ENCODE results near the gene KCNH1.
"Not testable (repeated sequence)": the region's sequence is repeated elsewhere in the genome, so short reads cannot be mapped to it uniquely, and the experiment has no call there.

KCNH1 gene

DNA sequence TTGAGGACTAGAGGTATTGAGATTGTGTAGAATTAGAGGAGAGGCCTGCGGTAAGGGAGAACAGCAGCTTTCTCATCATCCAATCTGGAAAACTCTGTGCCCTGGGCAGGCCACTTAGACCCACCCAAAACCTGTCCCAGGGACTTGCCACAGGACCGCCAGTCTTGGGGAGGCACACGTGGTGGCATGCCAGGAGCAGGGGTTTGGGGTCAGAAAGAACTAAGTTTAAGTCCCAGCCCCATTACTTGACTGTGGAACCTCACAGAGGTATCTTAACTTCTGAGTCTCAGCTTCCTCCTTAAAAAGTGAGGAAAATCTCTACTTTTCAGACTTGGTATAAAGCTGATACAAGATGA lies 448.7 kb downstream of the KCNH1 start:
- TF ChIP-seq POLR2A (IDR thresholded peaks at IDR 0.05; ENCODE audit: low read depth, low read length) = no peak
- FAIRE-seq (no peak), DNase-seq (ENCODE audit: insufficient read length, low spot score) (no peak)

DNA sequence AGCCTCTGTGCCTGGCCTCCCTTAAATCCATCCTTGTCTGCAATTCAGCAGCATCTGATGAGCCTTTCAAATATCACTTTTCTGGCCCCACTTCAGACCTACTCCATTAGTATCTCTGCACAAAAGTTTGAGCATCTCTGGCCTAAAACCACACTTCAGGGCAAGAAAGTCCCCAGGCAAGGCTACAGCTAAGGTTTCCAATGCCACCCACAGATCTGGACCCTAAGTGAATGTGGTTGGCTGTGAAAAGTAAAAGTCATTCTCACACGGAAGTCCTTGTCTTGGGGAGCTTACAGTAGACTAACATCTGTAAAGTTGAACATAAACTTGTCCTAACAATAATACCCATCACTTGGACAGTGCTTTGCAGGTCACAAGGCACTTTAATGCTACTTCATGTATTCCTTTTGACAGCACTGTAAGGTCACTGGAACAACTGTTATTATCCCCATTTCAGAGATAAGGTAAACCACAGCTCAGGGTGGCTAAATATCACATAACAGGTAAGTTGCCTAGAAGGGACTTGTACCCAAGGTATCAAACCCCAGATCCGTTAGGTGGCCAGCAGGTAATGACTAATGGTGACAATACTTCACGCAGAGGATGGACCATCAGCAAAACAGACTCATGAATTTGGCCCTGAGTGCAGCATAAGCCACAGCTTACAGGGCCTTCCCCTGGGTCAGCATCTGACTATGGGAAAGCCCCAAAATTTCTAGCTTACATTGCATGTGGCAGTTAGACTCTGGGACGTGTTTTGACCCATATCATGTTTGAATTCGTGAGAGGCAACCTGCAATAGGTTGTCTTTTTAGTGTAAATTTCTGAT lies 449.3 kb downstream of the KCNH1 start:
- TF ChIP-seq POLR2A (IDR thresholded peaks at IDR 0.05; ENCODE audit: low read depth, low read length) = no peak
- no peak for FAIRE-seq
- no peak for DNase-seq (ENCODE audit: insufficient read length, low spot score)

DNA sequence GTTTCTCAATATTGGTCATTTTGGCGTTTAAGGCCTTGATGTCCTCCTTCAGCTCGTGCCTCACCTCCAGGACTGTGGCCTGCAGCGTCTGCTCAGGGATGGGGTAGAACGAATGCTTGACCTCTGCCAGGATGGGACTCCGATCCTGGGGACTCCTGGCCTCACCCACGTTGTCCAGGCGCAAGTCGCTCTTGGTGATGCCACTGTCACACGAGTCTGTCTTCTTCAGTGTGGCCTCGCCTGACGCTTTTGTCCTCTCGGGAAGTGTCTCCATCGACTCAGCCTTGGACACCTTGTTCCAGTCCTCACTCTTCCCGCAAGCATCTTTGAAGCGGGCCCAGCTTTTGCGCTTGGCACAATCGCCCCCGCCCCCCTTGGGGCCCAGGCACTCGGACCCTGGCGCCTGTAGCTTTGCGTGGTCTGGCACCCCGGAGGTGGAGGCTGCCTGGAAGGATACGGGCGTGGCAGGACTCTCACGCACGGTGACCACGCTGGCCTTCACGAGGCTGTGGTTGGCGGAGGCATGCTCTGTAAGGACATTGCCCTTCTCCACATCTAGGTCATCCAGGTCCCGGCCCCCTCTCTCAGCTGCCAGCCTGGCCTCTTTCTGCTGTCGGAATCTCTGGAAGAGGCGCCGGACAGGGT lies 450.4 kb downstream of the KCNH1 start:
- FAIRE-seq (no peak), DNase-seq (ENCODE audit: insufficient read length, low spot score) (no peak)
- TF ChIP-seq POLR2A (IDR thresholded peaks at IDR 0.05; ENCODE audit: low read depth, low read length) = no peak

DNA sequence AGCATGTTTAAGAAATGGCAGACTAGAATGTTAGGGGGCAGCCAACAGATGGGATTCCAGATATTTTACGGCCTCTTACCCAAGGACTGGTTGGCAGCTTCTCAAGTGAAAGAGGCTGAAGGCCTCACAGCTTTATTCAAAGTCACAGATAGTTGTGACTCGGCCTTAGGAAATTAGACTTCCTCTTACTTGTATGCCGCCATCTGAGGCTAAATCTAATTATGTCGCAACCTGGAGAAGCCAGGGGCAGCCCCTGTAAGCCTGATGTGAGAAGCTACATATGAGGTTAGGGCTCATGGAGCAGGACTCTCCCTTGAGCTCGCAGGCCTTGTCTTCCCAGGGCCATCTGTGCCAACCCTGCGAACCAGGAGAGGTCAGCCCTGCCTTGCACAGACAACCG lies 452.8 kb downstream of the KCNH1 start:
- FAIRE-seq (no peak), DNase-seq (ENCODE audit: insufficient read length, low spot score) (no peak)
- TF ChIP-seq POLR2A (IDR thresholded peaks at IDR 0.05; ENCODE audit: low read depth, low read length) = no peak

DNA sequence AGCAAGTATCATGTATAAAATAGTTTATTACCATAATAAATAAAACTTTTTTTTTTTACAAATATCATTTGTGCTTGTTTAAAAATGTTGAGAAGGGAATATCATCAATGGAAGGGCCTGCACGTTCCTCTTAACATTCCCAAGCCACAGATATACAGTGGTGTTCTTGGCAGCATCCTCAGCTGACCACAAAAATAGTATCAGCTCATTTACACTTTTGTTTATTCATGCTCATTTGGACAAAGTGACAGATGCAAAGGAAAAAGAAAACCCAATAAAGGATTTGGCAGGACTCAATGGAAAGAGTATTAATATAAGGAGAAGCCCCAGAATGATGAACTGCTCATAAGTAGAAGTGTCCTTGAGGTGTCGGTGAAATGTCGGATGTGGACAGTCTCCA lies 455.6 kb downstream of the KCNH1 start:
- TF ChIP-seq POLR2A (IDR thresholded peaks at IDR 0.05; ENCODE audit: low read depth, low read length) = no peak
- DNase-seq (ENCODE audit: insufficient read length, low spot score) (no peak), FAIRE-seq (no peak)

DNA sequence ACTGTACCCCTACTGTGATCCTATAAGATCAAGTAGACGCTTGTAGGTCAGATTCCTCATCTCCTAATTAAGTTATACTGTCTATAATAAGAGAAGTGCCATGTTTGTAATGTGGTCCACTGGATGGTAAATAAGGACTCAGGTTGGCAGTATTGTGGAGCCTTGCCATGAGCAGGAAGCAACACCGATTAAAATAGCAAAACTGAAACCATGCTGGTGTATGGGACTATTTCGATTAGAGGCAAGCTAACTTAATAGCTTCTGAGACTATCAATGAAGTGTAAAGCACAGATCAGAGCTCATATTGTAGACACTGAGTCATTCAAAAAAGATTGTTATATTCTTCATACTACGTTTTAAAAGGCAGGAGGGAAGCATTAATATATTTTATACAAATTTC lies 456.4 kb downstream of the KCNH1 start:
- no peak for FAIRE-seq
- no peak for DNase-seq (ENCODE audit: insufficient read length, low spot score)
- TF ChIP-seq POLR2A (IDR thresholded peaks at IDR 0.05; ENCODE audit: low read depth, low read length) = no peak

DNA sequence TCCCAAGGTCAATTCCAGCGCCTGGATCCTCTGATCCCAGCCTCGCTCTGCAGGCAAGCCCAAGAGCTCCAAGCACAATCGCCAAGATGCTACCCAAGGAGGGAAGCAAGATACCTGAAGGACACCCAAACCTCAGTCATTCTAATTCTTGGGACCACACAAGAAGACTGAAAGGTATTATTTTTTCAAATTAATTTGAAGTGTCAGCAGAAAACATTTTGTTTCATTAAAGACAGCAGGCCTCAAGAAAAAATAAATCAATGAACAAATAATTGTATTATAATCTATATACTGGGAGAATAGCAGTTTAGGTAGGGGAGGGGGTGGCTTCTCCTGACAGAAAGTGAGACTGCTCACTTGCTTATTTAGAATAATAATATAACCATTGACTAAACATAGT lies 457.4 kb downstream of the KCNH1 start:
- DNase-seq (ENCODE audit: insufficient read length, low spot score) (no peak), FAIRE-seq (no peak)
- no peak for TF ChIP-seq POLR2A (IDR thresholded peaks at IDR 0.05; ENCODE audit: low read depth, low read length)

DNA sequence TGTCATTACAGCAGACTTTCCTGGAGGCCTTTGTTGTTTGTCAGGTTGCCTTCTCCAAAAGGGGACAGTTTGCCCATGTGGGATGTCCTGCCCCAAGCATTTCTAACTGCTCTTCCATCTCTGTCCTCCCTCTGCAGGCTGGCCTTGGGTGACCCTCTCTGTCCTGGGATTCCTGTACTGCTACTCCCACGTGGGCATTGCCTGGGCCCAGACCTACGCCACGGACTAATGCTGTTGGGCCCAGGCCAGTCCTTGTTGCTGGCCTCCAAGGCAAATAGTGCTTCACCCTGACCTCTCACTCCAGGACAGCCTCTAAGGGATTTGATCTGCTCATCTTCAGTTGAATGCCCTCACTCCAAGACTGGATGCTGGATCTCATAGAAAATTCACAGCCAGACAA lies 459.8 kb downstream of the KCNH1 start:
- FAIRE-seq (no peak), DNase-seq (ENCODE audit: insufficient read length, low spot score) (no peak)
- no peak for TF ChIP-seq POLR2A (IDR thresholded peaks at IDR 0.05; ENCODE audit: low read depth, low read length)

DNA sequence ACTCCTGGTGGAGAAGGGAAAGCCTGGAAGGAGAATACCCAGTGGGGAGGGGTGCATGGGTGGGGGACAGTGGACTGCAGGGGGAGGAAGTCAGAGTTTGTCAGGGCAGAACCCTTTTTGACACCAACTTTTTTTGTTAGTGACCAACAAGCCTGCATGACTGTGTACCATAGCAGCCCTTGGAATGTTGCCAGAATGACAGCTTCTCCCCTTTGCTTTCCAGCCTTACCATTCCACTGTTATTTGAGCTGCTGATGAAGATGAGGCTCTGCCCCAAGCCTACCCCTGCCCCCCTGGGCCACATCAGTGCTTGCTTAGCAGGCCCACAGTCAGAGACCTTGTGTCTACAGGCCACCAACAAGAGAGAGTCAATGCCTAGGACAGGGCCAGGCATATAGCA lies 464.0 kb downstream of the KCNH1 start:
- TF ChIP-seq POLR2A (IDR thresholded peaks at IDR 0.05; ENCODE audit: low read depth, low read length) = no peak
- FAIRE-seq = no peak
- no peak for DNase-seq (ENCODE audit: insufficient read length, low spot score)

DNA sequence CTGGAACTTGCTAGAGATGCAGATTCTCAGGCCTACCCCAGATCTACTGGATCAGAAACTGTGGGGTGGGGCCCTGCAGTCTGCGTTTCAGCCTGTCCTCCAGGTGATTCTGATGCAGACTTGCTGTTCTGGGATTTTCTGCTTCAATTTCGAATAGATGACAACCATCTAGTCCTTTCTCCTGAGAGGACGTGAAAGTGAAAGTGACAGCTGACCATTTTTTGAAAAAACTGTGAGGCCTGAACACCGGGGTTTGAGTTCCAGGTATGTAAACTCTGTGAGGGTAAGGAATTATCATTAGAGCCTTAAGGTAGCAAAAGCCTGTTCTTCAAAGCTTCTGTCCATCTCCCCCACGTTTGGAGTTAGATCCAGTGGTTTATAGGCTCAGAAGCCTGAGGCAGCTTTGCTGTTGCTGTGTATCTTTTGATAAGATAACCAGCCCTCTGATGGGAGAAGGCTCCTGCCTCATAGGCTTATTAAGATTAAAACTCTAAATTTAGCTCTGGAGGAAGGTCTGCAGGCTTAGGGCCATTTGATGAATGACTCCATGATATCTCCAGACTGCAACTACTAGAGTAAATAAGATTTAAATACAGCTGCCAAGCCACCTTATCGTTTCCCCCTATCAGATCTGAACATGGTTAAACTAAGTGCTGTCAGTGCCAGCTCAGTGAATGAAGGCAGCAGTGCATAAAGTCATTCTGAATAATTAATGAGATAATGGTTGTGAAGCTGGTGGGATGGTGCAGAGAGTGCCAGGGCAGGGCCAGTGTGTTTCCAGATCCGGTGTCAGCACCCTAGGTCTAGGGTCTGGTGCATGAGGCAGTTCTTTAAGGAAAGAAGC lies 470.0 kb downstream of the KCNH1 start:
- no peak for FAIRE-seq
- DNase-seq (ENCODE audit: insufficient read length, low spot score) = no peak
- no peak for TF ChIP-seq POLR2A (IDR thresholded peaks at IDR 0.05; ENCODE audit: low read depth, low read length)

DNA sequence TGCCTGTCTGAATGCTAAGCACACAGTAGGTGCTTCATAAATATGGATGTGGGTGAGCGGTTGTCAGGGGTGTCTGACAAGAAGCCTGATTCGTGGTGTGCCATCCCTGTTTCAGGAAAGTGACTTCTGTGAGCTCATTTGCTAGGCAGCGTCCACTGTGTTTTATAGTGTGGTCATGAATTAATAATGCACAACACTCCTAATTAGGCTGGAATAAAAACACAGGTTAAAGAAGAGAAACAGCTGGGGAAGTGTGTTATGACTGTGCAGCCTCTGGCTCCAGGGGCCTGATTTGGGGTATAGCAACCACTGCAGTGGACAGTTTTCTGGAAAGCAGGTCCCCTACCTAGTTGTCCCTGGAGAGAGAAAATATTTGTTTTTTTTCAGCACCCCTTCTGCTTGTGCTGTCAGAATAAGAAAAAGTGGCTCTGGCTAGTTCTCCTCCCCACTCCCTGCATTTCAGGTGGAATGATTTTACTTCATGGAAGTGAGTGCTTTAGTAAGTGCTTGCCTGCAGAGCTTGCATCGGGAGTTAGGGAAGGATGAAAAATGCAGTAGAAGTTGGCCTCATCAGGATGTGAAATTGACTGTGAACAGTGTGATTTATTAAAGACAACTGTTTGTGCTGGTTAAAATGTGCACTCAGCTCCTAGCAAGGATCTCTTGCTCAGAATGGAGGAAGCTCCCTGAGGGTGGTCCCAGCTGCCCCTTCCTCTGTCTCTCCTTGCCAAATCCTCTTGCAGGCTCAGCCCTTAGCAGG lies 471.5 kb downstream of the KCNH1 start:
- no peak for FAIRE-seq
- no peak for TF ChIP-seq POLR2A (IDR thresholded peaks at IDR 0.05; ENCODE audit: low read depth, low read length)

DNA sequence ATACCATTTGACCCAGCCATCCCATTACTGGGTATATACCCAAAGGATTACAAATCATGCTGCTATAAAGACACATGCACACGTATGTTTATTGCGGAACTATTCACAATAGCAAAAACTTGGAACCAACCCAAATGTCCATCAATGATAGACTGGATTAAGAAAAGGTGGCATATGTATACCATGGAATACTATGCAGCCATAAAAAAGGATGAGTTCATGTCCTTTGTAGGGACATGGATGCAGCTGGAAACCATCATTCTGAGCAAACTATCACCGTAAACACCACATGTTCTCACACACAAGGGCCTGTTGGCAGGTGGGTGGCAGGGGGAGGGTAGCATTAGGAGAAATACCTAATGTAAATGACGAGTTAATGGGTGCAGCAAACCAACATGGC lies 472.4 kb downstream of the KCNH1 start:
- not testable (repeated sequence) for DNase-seq (ENCODE audit: insufficient read length, low spot score); FAIRE-seq

More for the DNA sequence above, 471.5 kb downstream of the KCNH1 start:
- DNase-seq (ENCODE audit: insufficient read length, low spot score) = no peak

DNA sequence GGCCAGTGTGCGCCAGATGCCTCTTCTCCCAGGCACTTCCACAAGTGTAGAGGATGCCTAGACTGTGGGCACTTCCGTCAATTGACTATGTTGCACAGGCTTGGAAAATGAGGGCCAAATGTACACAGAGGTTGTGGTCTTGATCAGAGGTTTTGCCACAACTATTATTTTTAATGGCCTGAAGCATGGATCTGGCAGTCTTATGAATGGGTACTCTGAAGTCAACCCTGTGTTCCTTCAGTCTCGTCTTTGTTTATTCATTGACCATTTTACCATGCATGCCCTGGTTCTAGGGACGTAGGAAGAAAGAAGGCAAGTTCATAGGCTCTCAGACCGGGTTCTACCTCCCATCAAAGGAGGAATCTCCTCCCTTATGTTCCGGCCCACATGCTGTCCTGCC lies 476.1 kb downstream of the KCNH1 start:
- no peak for DNase-seq (ENCODE audit: insufficient read length, low spot score)
- no peak for TF ChIP-seq POLR2A (IDR thresholded peaks at IDR 0.05; ENCODE audit: low read depth, low read length)
- FAIRE-seq = no peak

DNA sequence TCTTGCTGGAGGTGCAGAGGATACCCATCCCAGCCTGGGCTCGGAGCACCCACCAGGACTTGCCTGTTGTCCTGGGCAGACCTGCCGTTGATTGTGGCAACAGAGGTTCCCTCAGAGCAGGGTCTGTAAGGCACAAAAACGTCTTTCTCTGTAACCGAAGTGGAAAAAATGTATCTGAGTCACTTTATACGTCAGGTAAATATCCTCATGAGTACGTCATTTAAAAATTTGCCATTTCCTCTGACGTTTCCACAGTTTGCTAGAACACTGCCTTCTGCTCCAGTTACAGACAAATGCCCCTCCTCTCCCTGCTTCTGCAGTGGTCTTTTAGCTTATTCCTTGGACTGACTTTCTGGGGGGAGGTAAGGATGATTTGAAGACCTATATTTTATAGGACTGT lies 478.4 kb downstream of the KCNH1 start:
- DNase-seq (ENCODE audit: insufficient read length, low spot score) = no peak
- TF ChIP-seq POLR2A (IDR thresholded peaks at IDR 0.05; ENCODE audit: low read depth, low read length) = no peak
- FAIRE-seq = no peak

Data from H54 (cell line).